NCI-H226 (cell line): ENCODE data around the gene SERINC5.
"Not testable (repeated sequence)": the region's sequence is repeated elsewhere in the genome, so short reads cannot be mapped to it uniquely, and the experiment has no call there.

ENCODE experiments used
- DNase-seq: peaks from one replicate; pipeline ENCODE4 v3.0.0-alpha.2; 2015

Gene SERINC5

GRCh38 chr5:80193401-80193800 is 62.4 kb downstream of the SERINC5 start:
- DNase-seq = no peak

DNA sequence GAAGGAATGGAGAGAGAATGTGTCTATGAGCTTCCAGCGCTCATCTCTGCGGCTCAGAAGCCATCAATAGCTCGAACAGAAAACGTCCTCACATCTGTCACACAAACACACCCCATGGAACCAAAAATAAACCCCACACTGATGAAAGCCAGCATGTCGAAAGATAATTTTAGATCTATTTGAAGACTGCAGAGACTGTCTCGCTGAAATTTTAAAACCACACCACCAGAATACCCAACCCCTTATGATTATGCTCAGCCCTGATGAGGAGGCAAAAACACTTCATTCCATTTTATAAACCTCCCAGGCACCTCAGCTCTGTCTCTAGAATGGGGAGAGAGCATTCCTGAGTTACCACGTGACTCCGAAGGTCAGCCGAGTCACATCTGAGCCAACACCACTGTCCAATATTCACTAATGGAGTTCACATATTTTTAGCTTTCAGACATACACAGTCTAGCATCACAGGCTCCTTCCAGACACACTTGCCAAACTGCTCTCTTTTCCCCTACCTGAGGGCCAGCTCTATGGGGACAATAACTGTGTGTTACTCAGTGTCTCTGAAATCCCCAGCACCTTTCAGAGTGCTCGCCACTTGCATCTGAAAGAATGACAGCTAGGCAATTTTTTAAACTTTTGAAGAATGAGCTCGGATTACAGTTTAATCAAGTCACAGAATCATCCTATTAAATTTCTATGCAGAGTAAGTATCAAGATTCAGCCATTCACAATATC is 63.2 kb downstream of the SERINC5 start:
- DNase-seq = peak; percentile 31

- DNase-seq = no peak
These were observed 63.9 kb downstream of the SERINC5 start for GRCh38 chr5:80191991-80192398.

DNA sequence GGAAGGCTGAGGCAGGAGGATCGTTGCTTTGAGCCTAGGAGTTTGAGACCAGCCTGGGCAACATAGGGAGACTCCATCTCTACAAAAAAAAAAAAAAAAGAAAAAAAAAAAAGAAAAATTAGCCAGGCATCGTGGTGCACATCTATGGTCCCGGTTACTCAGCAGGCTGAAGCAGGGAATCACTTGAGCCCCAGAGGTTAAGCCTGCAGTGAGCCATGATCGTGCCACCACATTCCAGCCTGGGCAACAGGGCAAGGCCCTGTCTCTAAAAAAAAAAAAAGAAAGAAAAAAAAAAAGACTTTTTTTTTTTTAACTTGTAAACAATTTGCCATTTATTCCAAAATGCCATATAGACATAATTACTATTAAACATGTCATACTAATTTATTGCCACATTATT is 64.5 kb downstream of the SERINC5 start:
- DNase-seq = no peak

DNA sequence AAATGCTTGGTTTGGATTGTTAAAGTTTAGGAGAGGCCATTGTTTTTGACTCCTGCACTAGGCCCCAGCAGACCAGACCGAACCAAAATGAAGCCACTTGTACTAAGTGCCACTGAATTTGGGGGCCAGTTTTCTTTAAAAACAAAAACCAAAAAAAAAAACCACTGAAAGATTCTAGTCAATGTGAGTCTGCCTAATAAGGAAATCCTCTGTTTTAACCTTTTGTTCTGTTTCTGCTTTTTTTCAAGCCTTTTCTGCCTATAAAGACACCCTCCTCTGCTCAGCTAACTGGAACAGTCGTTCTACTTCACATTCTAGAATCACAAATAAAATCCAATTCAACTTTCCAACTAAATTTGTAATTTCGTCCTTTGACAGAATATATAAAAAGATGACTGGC is 64.9 kb downstream of the SERINC5 start:
- no peak for DNase-seq

DNA sequence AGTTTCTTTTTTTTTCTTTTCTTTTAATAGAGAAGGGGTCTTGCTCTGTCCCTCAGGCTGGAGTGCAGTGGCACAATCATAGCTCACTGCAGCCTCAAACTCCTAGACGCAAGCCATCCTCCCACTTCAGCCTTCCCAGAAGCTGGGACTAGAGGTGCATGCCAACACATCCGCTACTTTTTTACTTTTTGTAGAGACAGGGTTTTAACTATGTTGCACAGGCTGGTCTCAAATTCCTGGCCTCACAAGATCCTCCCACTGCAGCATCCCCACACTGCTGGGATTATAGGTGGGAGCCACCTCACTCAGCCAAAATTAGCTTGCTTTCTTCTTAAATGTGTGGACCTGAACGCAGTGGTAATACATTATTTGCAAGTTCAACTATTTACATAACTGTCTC is 66.1 kb downstream of the SERINC5 start:
- no peak for DNase-seq

GRCh38 chr5:80189201-80189600 is 66.6 kb downstream of the SERINC5 start:
- DNase-seq = no peak

DNA sequence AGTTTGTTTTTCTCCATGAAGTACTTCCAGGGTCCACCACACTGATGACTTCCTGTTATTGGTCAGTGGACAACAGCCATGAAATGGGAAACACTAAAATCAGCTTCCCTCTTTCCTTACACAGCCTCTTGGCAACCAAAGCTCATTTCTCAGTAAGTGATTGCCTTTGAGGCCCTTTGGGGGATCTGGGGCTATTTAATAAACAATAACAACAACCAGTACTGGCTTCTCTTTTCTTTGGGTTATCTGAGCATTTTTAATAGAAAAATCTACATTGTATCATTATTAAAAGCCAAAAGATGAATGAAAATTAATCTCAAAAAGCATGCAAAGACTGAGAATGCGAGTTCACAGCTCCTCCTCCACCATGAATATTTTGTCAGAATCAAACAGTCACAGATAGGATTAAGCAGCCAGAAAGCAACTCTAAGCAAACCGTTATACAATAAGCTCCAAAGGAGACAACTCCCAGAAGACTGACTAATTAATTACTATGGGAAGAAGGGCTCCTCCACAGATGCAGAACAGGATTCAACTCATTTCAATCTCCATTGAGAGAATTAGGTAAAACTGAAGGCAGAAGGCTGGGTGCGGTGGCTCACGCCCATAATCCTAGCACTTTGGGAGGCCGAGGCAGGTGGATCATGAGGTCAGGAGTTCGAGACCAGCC is 68.3 kb downstream of the SERINC5 start:
- DNase-seq = no peak

GRCh38 chr5:80185535-80185934 is 70.3 kb downstream of the SERINC5 start:
- not testable (repeated sequence) for DNase-seq

- no peak for DNase-seq
These were observed 70.8 kb downstream of the SERINC5 start for GRCh38 chr5:80185095-80185494.

DNA sequence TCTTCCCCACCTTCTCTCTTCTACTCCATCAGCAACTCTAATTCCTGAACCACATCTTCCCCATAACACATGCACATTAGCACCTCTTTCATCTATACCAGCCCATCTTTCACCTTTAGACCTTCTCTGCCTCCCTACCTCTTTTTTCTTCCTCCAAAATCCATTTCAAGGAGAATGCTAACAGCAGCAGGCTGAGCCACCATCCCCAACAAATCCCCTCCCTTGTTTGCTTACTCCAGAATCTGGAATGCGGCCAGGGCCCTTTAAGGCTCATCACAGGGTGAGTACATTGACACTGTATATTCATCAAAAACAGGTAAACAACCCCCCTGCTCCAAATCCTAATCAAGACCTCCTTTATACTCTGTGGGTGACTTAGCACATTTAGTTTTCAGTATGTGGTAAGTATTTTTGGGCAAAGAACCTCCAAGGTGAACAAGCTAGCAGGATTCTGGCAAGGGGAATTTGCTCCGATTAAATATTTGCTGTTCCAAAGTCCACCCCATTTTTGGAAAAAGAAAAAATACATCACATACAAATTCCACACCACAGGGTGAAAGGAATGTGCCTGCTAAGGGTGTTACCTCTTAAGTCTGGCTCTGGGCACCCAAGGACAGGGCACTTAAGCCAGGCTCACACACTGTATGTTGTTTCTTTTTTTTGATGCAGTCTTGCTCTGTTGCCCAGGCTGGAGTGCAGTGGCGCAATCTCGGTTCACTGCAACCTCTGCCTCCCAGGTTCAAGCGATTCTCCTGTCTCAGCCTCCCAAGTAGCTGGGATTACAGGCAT is 71.4 kb downstream of the SERINC5 start:
- no peak for DNase-seq

- not testable (repeated sequence) for DNase-seq
These were observed 72.1 kb downstream of the SERINC5 start for GRCh38 chr5:80183728-80184234.

- DNase-seq = no peak
These were observed 72.9 kb downstream of the SERINC5 start for GRCh38 chr5:80182809-80183580.

- DNase-seq = peak; percentile 54
These were observed 74.1 kb downstream of the SERINC5 start for GRCh38 chr5:80181618-80182211.

- no peak for DNase-seq
These were observed 78.6 kb downstream of the SERINC5 start for GRCh38 chr5:80177236-80177635.

DNA sequence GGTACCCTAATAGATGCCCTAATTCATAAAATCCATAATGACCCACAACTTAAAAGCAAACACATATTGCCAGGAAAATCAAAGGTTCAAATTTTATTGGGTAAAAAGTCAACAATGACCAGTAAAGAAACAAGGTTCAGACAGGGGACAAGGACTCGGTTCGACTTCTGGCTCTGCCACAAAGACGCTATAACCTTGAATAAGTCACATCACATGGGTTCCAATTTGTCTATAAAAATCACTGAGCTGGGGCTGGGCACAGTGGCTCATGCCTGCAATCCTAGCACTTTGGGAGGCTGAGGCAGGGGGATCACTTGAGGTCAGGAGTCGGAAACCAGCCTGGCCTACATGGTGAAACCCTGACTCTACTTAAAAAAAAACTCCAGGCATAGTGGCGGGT is 80.5 kb downstream of the SERINC5 start:
- DNase-seq = no peak

DNA sequence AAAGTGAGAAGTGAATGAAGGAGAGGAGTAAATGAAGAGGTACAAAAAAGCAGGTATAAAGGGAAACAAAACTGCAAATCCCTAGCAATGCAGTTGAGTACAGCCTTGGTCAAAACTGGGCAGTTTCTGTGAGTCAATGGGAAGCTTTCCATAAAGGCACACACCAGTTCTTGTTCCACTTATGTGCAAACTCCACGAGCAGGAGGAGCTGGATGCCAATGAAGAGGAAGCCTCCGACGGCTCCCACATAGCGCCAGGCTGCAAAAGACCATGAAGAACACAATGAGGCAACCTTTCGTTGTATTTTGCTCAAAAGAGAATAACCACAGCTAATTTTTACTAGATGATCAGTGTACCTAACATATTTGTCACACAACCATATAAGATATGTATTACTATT is 81.1 kb downstream of the SERINC5 start:
- no peak for DNase-seq

DNA sequence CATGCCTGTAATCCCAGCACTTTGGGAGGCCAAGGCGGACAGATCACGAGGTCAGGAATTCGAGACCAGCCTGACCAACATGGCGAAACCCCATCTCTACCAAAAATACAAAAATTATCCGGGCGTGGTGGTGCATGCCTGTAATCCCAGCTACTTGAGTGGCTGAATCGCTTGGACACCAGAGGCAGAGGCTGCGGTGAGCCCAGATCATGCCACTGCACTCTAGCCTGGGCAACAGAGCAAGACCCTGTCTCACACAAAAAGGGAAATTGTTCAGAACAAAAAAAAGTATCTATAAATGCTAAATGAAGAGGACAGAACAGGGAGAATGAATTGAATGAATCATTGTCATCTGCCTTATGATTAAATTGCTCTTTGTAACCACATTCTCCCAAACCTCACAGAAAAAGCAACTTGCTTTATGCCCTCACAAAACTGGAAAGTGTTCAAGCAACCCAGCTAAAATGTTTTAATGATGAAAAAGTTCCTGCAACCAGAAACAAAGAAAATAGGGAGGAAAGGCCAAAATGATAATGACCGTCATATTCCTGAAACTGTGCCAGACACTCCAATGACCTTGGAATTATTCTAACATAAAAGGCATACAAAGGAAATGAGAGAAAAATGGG is 83.7 kb downstream of the SERINC5 start:
- DNase-seq = no peak

DNA sequence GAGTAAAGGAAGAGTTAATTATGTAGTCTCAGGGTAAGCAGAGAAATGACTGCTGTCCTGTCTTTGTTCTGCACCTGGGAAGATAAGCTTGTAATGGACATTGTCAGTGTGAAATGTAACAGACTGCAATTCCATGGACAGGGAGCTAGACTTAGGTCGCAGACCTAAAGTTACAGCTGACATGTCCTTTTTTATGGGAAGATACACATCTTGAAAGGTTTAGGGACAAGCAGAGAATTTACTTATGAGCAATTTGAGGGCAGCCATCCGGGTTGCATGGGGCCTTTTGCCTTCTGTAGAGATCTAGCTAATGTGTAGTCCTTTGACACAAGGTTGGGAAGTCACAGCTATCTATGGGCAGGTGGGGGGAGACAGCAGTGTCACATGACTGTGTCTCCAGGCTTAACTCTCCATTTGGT is 85.7 kb downstream of the SERINC5 start:
- no peak for DNase-seq

GRCh38 chr5:80168388-80169028 is 87.3 kb downstream of the SERINC5 start:
- no peak for DNase-seq

DNA sequence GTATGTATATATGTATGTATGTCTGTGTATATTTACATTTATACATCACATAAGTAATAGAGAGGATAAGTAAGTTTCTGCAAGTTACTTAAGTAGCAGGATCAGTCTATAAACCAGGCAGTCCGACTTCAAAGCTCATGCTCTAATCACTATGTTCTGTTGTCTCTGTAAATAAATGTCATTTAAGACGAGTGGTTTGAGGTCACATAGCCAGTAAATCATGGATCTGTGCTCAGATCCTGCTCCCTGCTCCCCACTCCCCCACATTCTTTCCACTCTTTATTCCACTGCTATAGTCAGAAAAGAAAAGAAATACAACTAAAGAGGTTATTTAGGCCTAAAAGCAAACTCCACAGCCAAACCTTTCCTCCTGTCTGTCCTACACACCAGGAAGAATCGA is 90.4 kb downstream of the SERINC5 start:
- DNase-seq = no peak
